ENCODE results near the gene SLC25A31.

SLC25A31 gene

DNA sequence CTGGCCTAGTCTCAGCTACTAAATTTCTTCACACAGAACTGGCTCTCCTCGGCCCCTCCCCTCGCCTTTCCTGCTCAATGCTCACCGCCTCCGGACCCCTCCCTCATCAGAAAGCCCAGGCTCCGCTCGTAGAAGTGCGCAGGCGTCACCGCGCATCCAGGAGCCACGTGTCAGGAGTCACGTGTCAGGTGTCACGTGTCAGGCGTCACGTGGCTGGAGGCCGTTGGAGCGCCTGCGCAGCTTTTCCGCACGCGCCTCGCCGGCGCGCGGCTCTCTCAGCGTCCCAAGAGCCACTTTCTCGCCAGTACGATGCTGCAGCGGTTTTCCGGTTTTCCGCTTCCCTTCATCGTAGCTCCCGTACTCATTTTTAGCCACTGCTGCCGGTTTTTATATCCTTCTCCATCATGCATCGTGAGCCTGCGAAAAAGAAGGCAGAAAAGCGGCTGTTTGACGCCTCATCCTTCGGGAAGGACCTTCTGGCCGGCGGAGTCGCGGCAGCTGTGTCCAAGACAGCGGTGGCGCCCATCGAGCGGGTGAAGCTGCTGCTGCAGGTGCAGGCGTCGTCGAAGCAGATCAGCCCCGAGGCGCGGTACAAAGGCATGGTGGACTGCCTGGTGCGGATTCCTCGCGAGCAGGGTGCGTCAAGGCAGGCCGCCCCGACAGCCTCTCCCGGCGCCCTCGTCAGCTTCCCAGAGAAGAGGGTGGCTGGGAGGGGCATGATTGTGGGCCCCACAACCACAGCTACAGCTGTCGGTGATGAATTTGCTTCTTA is at the start of gene SLC25A31:
SLC25A31 (plus strand) TSS at position 259 of the 772 bp plus-strand sequence; CDS start at position 405, 146 bp downstream.
- DNase-seq: no peak

DNA sequence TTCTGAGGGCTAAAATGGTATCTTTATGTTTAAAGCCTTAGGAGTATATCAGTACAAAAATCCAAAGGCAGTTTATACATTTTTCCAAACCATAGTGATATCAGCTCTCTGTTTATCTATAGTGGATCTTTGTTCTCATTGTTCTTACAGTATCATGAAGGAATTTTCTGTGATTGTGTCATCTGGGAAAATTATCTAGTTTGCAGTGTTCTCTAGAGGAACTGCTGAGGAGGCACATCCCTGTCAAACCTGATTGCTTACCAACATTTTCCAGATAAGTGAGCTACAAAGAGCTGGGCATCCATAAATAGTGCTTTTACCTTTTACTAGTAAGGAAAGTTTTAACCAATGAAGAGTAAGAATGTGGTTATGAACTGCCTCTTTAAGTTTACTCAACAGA is 44.9 kb upstream of the SLC25A31 start:
- no peak for DNase-seq

DNA sequence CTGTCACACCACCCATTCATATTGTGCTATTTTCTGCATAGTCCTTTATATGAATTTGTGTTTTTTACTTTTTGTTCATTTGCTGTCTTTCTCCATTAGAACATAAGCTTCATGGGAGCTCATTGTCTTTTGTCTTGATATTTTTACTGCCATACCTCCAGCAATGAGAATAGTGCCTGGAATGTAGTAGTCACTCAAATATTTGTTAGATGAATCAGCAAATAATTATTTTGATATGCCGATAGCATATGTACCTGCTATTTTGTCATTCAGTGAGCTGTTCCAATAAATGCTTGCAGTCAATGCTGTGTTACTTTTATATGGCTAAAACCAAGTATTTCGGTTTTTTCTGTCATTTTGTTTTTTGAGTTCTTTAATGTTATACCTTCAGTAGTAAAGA is 43.5 kb upstream of the SLC25A31 start:
- no peak for DNase-seq

DNA sequence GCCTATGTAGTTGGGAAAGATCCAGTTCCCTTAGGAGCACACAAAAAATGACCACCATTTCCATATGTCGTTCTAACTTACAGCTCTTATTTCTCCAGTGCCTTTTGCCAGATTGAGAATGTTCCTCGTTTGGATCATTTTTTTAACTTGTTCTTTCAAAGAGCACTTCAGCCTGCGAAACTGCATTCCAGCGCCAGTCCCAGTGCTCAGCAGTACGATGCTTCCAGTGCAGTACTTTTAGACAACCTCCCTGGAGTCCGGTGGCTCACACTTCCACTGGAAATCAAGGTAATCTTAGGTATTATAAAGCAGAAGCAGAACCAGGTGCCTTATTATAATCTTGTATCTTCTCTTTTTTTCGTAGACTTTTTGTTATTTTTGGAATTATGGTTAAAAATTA is 42.6 kb upstream of the SLC25A31 start:
- DNase-seq: no peak

DNA sequence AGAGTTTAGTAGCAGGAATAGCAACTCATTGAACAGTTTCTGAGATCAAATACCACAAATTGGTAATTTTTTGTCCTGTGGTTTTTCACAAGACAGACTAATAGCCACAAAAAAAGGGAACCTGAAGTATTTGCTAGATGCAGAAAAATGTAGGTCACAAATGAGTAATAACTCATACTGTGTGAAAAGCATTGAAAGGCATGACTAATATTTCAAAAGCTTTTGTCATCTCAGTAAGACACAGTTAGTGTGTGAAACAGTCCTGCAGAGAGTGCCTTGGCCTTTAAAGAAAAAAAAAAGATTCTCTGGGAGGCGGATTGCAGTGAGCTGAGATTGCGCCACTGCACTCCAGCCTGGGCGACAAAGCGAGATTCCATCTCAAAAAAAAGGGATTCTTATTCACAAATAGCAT is 31.4 kb upstream of the SLC25A31 start:
- DNase-seq: no peak

DNA sequence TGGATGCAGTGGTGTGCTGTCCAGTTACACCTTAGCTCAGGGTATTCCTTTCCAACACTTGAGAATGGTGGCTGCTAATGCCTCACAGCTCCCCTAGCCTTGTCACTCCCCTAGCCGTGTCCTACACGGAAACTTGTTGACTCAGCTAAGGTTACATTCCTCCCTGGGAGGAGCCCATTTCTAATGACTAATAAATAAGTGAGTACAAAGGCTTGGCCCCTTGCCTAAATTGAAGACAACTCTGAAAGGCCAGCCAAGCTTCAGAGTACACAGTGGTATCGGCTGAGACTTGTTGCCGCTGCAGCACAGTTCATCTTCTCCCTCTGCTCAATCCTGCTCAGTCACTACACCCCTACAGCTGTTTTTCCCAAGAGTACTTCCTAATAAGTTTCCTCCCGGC is 21.2 kb upstream of the SLC25A31 start:
- no peak for DNase-seq

DNA sequence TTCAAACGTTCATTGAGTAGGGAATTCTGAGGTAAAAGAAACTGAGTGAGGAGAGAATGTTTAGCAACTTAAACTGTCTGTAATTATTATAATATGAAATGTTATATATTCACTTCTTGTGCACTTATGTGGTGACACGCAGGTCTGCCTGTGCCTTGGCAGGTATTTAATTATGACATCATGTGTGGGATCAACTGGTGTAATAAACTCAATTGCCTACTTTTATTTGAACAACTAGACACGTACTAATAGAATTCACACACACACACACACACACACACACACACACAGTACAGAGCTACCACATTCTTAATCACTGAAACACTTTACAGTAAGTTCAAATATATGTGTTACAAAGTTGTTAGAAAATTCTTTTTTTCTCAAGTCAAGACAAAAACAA is 20.7 kb upstream of the SLC25A31 start:
- DNase-seq: no peak

DNA sequence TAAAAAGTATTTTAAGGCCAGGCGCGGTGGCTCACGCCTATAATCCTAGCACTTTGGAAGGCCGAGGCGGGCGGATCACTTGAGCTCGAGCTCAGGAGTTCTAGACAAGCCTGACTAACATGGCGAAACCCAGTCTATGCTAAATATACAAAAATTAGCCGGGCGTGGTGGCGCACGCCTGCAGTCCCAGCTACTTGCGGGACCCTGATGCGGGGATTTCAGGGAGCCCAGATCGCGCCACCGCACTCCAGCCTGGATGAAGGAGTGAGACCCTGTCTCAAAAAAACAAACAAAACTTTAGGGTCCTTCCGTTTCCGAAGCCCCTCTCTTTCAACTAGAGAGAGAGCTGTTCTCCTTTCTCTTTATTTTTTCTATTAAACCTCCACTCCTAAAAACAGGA is 1.2 kb downstream of the SLC25A31 start:
- DNase-seq: no peak

DNA sequence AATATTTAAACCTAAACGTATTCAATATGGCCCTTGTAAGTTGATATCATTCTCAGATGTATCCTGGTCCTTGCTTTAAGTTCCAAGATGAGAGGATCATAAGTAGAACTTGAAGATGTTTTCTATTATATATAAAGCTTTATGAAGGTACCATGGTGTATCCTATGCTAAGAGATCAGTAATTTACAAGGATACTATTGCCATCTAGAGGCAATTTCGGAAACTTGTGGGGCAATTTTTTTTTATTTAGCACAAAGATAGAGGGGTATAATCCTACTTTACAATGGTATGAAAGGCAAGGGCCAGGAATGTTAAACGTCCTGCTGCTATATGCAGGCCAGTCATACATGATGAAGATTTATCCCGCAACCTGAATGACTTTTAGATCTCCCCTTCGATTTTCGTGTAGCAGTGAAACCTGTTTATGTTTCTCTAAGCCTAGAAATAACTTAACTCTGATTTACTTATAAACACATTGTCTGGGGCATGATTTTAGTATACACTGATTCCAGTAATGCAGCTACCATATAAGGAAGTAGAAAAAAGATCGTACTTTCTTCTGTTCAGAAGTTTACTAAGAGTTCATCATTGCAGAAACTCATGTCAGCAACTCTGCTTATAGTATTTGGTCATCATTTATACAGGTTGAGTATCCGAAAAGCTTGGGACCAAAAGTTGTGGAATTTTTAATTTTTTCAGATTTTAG is 2.6 kb downstream of the SLC25A31 start:
- DNase-seq: no peak

DNA sequence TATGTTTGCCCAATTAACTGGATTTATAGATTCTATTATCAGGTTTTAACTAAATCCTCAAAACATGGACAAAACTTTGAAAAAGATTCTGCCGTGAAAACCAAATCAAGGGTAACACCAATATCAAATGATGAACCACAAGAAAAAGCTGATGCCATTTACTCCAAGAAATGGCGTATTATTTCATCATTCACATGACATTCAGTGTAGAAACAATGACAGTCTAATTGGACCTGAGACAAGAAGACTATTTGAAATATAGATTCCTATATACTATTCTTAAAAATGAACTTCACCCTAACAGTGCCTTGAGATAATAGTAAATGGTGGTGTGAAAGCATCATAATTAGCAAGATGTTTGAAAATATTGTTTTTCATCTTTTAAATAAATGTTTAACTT is 4.8 kb downstream of the SLC25A31 start:
- no peak for DNase-seq

DNA sequence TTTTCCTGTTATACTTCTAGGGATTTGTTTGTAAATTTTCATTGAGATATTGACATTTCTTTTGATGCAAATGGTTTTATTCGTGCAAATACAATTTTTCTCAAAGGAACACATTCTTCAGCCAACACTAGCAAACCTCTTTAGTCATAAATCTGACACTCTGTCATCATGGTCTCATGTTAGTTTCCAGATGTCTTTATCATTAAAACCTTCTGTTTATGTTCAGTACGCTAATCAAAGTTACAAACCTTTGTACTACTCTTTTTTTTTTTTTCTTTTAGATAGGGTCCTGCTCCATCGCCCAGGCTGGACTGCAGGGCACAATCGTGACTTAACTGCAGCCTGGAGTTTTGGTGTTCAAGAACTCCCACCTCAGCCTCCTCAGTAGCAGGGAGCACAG is 7.1 kb downstream of the SLC25A31 start:
- DNase-seq: no peak

DNA sequence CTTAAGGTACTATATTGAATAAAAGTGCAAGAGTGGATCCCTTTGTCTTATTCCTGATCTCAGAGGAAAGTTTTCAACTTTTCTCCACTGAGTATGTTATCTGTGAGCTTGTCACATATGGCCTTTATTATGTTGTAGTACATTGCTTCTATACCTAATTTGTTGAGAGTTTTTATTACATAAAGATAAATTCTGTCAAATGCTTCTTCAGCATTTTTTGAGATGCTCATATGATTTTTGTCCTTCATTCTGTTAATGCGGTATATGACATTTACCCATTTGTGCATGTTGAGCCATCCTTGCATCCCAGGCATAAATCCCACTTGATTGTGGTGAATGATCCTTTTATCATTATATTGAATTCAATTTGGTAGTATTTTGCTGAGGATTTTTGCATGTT is 11.0 kb downstream of the SLC25A31 start:
- DNase-seq: no peak

DNA sequence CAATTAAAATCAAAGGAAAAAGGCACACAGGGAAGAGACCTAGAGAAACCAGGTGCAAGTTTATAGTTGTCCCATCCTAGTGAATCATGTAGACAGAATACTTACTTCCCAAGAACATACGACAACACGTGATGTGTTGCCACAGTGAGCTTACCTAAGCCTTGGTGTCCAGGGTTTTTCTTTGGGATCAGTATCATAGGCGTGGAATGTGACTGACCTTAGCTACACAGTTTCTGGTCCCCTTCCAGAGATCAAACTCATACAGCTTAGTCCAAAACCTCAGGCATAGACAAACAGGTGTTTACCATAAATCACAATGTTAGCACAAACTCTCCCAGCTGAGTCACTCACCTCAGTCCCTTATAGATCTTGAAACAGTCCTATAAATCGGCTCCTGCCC is 17.7 kb downstream of the SLC25A31 start:
- DNase-seq: no peak

DNA sequence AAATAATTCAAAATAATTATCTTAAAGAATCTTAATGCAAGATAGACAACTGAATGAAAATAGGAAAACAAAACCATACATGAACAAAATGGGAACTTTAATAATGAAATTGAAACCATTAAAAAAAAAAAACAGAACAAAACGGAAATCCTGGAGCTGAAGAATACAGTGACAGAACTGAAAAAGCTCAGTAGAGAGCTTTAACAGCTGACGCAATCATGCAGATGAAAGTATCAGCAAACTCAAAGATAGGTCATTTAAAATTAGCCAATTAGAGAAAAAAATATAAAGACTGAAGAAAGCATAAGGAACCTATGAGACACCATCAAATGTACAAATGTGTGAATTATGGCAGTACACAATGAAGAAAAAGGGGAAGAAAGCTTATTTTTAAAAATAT is 18.8 kb downstream of the SLC25A31 start:
- no peak for DNase-seq

DNA sequence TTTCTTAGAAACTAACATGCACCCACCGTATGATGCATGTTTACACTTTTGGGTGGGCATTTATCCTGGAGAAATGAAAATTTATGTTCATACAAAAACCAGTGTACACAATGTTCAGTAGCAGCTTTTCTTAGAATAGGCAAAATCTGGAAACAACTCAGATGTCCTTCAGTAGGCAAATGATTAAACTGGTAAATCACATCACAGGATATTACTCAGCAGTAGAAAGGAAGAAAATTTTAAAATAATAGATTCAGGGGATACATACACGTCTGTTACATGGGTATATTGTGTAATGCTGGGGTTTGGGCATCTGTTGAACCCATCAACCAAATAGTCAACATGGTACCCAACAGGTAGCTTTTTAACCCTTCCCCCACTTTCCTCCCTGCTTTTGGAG is 26.7 kb downstream of the SLC25A31 start:
- no peak for DNase-seq

DNA sequence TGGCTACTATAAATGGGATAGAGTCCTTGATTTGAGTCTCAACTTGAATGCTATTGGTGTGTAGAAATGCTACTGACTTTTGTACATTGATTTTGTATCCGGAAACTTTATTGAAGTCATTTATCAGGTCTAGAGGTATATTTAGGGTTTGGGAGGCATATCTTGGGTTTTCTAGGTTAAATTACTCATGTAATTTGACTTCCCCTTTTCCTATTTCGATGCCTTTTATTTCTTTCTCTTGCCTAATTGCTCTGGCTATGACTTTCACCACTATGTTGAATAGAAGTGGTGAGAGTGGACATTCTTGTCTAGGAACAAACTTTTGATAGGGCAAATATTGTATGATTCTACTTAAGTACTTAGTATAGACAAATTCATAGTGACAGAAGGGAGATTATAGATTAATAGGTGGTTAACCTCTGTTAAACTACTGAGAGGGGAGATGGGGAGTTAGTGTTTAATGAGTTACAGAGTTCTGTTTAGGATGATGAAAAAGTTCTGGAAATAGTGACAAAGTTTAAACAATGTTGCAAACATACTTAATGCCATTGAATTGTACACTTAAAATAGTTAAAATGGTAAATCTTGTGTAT is 29.1 kb downstream of the SLC25A31 start:
- no peak for DNase-seq

DNA sequence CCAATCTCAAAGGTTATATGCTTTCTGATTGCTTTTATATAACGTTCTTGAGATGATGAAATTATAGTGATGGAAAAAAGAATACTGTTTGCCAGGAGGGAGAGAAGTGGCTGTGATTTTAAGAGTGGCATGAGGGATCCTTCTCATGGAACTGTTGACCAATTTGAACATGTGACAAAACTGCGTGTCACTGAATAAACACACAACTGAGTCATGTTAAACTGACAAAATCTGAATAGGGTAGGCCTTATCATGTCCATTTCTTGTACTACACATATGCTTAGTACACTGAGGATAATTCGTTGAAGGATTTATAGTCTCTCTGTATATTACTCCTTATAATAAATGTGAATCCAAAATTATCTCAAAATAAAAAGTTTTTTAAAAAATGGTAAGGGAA is 29.7 kb downstream of the SLC25A31 start:
- no peak for DNase-seq

DNA sequence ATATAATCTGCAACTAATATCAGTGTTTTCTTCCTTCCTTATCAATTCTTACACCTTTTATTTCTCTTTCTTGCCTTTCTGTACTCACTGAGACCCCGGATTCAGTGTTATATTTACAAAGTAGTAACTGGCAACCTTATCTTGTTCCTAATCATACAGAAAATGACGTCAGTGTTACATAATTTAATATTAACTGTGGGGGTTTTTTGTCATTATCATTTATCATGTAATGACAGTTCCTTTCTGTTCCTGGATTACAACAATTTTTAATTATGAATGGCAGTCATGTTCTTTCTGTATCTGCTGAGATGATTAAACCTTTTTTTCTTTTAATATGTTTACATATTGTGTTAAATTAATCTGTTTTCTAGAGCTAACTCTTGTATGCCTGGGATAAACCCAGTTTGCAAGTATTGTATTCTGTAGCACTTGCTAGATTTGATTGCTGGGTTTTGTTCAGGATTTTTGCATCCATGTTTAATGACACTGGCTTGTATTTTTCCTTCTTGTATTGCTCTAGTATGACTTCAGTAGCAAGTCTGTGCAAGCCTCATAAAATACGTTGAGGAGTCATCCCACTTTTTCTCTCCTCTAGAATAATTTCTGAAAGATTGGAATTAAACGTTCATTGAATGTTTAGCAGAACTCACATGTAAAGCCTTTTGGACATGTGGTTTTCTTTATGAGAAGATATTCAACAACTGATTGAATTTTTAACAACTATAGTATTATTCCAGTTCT is 41.5 kb downstream of the SLC25A31 start:
- no peak for DNase-seq

DNA sequence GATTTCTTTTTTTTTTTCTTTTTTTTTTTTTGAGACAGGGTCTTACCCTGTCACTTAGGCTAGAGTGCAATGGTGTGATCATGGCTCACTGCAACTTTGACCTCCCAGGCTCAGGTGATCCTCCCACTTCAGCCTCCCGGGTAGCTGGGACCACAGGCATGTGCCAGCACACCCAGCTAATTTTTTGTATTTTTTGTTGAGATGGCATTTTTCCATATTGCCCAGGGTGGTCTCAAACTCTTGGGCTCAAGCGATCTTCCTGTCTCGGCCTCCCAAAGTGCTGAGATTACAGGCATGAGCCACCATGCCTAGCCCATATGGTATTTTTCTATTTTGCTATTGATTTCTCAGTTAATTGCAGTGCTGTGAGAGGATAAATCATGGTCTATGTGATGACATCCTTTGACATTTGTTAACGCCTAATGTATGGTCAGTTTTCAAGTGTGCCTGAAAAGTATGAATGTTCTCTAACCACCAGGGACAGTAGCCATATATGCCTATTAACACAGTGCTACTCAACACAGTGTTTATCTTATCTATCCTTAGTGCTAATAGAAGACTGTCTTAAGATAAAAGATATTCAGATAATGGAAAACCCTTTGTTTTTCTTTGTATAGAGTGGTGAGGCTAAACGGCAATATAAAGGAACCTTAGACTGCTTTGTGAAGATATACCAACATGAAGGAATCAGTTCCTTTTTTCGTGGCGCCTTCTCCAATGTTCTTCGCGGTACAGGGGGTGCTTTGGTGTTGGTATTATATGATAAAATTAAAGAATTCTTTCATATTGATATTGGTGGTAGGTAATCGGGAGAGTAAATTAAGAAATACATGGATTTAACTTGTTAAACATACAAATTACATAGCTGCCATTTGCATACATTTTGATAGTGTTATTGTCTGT is 42.8 kb downstream of the SLC25A31 start:
- no peak for DNase-seq

DNA sequence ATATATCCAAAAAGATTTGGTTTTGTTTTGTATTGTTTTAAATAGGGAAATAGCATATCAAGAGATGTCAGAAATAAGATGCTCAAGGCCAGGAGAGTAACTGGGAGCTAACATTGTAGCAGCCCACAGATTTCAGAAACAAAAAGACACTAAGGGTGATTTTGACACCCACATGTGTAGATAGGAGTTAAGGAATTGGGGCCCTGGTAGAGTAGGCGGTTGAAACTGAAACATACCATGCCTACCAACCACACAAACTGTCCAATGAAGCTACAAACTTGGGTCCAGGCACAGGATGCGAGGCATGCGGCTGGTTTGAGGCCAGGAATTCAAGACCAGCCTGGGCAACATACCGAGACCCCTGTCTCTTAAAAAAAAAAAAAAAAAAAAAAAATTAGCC is 45.6 kb downstream of the SLC25A31 start:
- DNase-seq: no peak

DNA sequence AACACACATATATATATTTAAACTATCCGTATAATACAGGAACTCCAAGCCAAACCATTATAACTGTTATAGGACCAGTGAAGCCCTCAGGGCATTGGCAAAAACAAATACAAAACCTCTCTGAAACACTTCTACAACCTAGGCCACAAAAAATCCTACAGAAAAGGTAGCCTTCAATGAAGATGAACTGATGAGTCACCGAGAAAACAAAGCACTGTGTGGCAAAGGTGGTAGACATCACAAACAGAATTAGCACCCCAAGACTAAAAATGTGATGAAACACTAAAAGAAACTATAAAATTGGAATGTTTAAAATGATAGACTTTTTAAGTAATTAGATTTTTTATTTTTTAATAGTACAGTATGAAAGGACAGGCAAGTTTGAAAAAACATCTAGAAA is 46.4 kb downstream of the SLC25A31 start:
- DNase-seq: no peak

DNA sequence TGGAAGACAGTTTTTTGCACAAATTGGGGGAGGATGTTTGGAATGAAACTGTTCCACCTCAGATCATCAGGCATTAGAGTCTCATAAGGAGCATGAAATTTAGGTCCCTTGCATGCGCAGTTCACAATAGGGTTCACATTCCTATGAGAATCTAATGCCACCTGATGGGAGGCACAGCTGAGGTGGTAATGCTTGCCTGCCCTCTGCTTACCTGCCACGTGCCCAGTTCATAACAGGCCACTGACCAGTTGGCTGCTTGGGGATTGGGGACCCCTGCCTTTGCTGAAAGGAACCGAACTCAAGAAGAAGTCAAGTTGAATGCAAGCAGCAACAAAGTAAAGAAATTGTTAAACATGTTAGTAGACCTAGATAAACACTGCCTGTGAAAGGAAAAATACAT is 47.3 kb downstream of the SLC25A31 start:
- DNase-seq: no peak
